ENCODE measurements around the gene CHMP3.

DNA sequence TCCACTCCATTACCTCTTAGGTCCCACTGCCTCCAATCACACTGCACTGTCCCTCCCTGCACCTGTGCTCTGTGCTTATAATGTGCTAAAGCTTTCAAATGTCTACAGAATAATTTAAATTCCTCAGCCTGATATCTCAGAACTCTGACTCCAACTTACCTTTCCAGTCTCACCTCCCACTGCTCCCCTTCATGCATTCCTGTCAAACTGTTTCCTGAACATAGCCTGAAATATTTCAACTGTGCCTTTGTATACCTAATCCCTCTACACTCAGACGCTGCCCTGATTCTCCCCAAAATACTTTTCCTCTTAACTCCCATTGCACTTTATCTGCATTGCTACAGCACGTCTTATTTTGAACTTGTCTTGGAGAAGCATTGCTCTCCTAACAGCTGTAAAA, 40.5 kb downstream of the CHMP3 start:
- TF ChIP-seq, protein P1, sequence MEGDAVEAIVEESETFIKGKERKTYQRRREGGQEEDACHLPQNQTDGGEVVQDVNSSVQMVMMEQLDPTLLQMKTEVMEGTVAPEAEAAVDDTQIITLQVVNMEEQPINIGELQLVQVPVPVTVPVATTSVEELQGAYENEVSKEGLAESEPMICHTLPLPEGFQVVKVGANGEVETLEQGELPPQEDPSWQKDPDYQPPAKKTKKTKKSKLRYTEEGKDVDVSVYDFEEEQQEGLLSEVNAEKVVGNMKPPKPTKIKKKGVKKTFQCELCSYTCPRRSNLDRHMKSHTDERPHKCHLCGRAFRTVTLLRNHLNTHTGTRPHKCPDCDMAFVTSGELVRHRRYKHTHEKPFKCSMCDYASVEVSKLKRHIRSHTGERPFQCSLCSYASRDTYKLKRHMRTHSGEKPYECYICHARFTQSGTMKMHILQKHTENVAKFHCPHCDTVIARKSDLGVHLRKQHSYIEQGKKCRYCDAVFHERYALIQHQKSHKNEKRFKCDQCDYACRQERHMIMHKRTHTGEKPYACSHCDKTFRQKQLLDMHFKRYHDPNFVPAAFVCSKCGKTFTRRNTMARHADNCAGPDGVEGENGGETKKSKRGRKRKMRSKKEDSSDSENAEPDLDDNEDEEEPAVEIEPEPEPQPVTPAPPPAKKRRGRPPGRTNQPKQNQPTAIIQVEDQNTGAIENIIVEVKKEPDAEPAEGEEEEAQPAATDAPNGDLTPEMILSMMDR (conservative IDR thresholded peaks at IDR 0.05) = no peak
- no peak for TF ChIP-seq ZFX (IDR thresholded peaks at IDR 0.05)
